ENCODE measurements around the gene IGF2BP3.

IGF2BP3 gene

GRCh38 chr7:23471106-23471859 is 992 bp upstream of the IGF2BP3 start:
- DNase-seq, result peak; percentile 40

DNA sequence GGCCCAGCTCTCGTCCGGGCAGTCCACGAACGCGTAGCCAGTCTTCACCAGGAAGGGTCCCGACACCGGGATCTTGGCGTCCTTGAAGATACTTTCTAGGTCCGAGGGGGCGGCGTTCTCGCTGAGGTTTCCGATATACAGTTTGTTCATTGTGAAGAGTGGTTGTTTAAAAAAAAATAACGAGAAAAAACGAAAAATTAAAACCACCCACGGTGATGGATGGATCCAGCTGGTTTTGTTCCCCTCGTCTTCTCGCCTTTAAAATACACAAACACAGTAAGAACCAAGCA is 385 bp downstream of the IGF2BP3 start:
- DNase-seq, result no peak

GRCh38 chr7:23469150-23469960 is 936 bp downstream of the IGF2BP3 start:
- DNase-seq, result peak; percentile 57

DNA sequence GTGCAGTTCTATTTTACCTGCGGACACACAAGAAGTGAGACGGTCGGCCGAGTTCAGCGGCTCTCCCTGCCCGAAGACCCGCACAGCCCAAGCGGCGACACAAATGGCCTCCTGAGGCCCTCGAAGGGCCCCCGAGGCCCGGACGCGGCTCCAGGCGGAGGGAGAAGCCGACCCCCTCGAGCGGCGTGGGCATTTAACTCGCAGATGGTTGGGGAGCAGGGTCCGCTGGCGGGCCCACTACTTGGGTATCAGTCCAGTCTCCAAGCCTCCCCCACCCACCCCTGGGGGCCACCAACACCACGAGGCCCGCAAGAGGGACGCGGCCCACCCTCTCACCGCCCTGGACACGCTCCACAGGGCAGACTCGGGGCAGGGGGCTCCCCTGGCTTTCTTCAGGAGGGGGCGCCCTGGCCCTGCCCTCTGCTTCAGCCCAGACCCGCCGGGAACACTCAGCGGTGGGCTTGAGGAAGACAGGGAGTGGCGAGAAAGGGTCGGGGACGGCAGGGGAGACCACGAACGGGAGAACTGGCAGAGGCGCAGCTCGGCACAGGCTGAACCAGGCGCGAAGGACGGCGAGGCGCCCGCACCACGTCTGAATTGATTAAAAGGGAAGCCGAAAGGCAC is 1.7 kb downstream of the IGF2BP3 start:
- DNase-seq, result peak; percentile 49

GRCh38 chr7:23467806-23468525 is 2.3 kb downstream of the IGF2BP3 start:
- peak; percentile 39 for DNase-seq

DNA sequence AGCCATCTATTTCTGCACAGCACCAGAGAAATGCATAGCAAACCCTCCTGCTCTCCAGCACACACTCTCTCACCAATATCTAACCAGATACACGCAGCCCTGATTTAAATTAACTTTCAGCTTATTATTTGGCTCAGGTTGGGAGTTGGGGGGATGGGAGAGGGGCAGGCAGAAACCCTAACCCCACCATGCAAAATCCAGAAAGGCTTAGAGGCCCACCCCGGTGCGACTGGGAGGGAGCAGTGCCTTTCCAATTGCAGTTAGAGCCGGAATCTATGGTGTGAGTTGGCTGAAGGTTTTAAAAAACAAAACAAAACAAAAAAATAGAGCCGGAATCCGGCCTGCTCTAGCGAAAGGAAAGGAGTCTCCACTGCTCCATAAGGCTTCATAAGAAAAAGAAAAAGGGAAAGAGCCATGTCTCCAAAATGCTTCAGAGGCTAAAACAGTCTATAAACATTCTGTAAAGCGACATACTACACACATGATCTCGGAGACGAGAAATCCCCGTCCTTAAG is 2.9 kb downstream of the IGF2BP3 start:
- no peak for DNase-seq

DNA sequence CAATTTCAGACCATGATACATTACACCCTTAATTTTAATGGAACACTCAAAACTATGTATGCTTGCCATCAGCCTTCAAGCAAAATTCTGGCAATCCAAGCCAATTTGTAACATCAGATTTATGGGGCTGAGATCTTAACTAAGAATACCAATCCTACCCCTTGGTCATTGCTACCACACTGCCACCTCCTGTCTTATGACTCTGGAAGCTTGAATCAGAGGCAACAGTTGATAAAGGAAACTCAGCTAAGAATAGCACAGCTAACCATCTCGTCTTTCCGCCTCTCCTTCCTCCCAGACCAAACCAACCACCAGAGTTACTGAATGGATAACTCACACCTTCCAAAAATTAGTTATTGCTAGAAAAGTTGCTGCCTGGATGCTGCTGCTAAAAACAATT is 7.4 kb downstream of the IGF2BP3 start:
- DNase-seq, result no peak

GRCh38 chr7:23458044-23458443 is 12.2 kb downstream of the IGF2BP3 start:
- no peak for DNase-seq

GRCh38 chr7:23456093-23456492 is 14.2 kb downstream of the IGF2BP3 start:
- DNase-seq, result no peak

DNA sequence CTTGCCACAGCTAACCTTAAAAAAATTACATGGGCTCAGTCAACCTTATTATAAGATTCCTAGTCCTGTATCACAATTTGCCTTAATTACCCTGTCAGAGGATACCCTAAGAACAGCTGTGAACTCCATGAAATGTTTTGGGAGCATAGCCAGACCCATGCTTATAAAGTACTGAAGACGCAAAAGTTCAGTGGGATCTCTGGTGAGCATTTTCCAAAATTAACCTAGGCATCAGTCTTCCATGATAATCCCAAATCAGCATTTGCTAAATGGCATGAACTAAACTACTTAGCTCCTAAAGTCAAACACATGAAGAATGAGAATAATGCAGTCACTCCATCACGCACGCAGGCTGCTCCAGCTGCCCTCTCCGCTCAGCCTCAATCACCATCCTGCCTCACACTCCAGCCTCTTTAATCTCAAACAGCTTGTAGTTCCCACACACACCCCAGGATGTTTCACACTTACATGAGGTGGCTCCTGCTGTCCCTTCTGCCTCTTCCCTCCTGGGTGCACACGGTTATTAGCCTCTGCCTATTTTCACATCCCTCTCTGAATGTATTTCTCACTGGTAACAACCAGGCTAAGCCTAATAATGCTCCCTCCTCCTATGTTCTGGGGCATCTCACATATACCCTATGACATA is 15.3 kb downstream of the IGF2BP3 start:
- no peak for DNase-seq

- DNase-seq, result no peak
Measured at GRCh38 chr7:23450518-23450917, 19.8 kb downstream of the IGF2BP3 start.

DNA sequence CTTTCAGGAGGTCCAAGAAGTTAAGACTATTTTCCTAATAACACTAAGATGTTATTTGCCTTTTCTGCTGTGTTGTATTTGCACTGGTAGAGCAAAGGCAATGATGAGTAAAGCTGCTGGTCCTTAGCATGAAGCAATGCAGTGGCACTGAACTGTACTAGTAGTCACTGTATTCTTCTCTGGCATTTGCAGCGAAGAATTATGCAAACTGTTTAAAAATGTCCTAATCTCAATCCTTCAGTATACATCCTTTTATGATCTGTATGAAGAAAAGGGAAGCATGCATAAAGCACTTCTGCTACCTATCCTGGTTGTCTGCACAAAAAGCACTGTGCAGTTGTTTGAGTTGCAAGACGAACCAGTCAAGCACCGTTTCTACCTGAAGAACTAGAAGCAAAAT is 20.4 kb downstream of the IGF2BP3 start:
- DNase-seq, result no peak

- no peak for DNase-seq
Measured at GRCh38 chr7:23445326-23445725, 25.0 kb downstream of the IGF2BP3 start.

DNA sequence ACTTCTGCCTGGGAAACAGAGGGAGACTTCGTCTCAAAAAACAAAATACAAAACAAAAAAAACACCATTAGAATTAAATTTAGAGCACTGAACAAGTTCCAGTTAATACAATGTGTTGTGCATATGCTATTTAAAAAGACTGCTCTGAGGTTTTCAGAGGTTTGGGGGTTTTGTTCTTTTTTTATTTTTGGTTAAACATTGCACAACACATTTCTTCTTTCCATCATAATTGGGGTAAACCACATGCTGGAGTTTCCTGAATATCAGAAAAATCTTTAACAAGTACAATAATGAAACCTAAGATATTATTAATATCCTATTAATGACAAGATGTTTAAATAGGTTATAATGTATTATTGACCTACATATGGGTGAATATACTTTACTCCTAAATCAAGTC is 26.3 kb downstream of the IGF2BP3 start:
- no peak for DNase-seq

DNA sequence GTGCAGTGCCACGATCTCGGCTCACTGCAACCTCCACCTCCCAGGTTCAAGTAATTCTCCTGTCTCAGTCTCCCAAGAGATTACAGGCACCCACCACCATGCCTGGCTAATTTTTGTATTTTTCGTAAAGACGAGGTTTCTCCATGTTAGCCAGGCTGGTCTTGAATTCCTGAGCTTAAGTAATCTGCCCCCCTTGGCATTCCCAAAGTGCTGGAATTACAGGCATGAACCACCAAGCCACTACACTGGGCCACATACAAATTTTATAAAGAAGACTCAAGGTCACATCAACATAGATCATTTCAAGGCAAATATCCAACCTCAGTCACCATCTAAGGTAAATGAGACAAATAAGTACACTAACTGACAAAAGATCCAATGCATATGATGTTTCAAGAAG is 32.1 kb downstream of the IGF2BP3 start:
- no peak for DNase-seq

- no peak for DNase-seq
Measured at GRCh38 chr7:23434147-23434917, 36.0 kb downstream of the IGF2BP3 start.

- no peak for DNase-seq
Measured at GRCh38 chr7:23431702-23432199, 38.5 kb downstream of the IGF2BP3 start.

DNA sequence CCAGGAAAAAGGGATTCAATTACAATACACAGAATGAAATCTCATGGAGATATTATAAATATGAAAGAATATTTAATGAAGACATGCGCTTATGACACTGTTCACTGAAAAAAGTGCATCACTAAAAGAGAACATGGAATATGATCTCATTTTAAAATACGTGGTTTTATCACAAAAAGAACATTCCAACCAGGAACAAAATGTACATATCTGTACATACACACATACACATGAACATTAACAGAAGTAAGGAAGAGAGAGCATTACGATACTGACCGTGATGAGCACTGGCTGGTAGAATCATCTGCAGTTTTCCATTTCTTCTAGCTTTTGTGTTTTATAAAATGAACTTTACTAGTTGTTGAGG is 39.4 kb downstream of the IGF2BP3 start:
- no peak for DNase-seq

DNA sequence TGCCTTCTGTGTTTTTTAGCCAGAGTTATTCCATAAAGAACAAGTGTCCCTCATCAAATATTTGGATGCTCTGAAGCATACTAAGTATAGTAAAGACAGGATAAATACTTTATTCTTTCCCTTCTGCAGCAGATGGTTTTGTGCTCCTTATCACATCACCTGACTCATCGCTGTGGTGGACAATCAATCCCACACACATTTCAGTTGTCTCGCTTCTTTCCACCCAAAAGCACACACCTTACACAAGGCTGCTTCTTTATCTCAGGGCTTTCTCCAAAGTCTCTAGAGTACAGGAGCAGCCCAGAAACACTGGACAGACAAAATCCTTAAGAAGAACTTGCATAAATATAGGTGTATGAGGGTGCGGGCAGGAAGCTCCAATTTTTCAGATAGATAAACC is 43.4 kb downstream of the IGF2BP3 start:
- no peak for DNase-seq

DNA sequence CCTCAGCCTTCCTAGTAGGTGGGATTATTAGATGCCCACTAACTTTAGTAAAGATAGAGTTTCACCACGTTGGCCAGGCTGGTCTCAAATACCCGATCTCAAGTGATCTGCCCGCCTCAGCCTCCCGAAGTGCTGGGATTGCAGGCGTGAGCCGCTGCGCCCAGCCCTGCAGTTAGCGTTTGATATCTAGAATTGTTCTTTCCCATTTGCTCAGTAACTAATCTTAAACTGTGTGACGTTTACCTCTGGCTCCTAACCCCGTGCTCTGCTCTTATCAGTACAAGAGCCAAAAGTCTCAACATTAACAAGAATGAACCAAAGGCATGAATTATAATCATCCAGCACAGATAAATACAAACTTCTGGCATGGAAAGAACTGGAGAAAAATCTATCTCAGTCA is 47.4 kb downstream of the IGF2BP3 start:
- DNase-seq, result no peak

DNA sequence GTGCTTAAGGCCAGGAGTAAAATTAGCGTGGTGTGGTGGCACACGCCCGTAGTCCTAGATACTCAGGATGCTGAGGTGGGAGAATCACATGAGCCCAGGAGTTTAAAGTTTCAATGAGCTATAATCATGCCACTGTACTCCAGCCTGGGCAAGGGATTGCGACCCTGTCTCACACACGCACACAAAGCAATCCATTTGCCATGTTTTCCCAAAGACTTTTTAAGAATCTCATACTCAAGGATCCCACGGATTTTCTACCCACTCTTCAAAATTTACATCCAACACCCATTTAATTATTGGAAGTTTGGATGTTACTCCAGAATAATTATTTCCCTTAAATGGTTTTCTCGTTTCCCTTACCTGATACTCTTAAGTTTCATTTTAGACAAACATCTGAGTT is 47.9 kb downstream of the IGF2BP3 start:
- DNase-seq, result no peak

DNA sequence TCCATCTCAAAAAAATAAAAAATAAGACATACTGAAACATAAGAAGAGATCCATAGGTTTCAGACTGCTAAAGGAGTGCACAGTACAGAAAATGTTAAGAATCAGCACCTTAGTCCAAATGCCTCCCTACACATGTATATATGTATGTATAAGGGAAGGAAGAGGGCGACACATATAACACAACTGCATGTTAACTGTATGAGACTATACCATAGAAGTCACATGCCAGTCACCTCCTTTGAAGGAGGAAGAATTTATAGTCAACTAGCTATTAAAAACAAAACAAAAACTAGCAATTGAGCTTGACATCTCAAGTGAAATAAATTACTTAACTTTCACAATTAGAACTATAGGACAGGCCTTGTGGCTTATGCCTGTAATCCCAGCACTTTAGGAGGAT is 50.4 kb downstream of the IGF2BP3 start:
- DNase-seq, result no peak
